ENCODE results near the gene HCFC2. TPM values are rescaled to one million over a fixed set of nuclear protein-coding genes. Genes with fewer than 3 reads are reported as not detected.

HCFC2 gene
- total RNA-seq, 1 donor from 2014 or later, result 8.3 TPM

- Mint-ChIP-seq H3K4me1 (no peaks in the 10 kb centered on the region), H3K27ac (ENCODE audit: unreplicated experiment) (no peak overlapping the region), H3K4me3 (no peak overlapping the region), H3K27me3 (ENCODE audit: low read depth) (no peaks in the 10 kb centered on the region), H3K9me3 (no peaks in the 10 kb centered on the region), H3K36me3 (ENCODE audit: low read depth) (peaks cover 13% of the 10 kb centered on the region)
- no peak for DNase-seq (ENCODE audit: low read depth, low spot score)
- TF ChIP-seq, protein P1, sequence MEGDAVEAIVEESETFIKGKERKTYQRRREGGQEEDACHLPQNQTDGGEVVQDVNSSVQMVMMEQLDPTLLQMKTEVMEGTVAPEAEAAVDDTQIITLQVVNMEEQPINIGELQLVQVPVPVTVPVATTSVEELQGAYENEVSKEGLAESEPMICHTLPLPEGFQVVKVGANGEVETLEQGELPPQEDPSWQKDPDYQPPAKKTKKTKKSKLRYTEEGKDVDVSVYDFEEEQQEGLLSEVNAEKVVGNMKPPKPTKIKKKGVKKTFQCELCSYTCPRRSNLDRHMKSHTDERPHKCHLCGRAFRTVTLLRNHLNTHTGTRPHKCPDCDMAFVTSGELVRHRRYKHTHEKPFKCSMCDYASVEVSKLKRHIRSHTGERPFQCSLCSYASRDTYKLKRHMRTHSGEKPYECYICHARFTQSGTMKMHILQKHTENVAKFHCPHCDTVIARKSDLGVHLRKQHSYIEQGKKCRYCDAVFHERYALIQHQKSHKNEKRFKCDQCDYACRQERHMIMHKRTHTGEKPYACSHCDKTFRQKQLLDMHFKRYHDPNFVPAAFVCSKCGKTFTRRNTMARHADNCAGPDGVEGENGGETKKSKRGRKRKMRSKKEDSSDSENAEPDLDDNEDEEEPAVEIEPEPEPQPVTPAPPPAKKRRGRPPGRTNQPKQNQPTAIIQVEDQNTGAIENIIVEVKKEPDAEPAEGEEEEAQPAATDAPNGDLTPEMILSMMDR (conservative IDR thresholded peaks at IDR 0.05), result no peak
These were observed 58.0 kb downstream of the HCFC2 start for GRCh38 chr12:104122298-104122697.

DNA sequence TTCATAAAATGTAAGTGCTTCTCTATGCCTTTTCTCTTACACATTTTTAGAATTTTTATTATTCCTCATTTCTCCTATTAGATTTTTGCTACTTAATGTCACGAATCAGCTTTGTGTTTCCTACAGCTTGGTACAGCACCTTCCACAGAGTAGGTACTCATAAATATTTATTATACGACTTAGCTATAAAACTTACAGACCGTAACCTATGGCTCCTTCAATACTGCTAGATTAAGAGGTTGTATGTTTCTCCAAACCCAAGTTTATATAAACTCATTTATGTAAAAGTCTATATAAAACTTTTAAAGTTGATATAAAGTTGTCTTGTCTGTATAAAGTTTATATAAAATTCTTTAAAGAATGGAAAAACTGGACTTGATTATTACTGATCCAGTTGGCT, 62.2 kb downstream of the HCFC2 start:
- H3K36me3 Mint-ChIP-seq (ENCODE audit: low read depth), result peaks cover 7% of the 10 kb centered on the region
- peaks cover 5% of the 10 kb centered on the region for H3K4me1 Mint-ChIP-seq
- no peak overlapping the region for H3K27ac Mint-ChIP-seq (ENCODE audit: unreplicated experiment)
- no peaks in the 10 kb centered on the region for H3K9me3 Mint-ChIP-seq
- DNase-seq (ENCODE audit: low read depth, low spot score), result no peak
- no peaks in the 10 kb centered on the region for H3K27me3 Mint-ChIP-seq (ENCODE audit: low read depth)
- H3K4me3 Mint-ChIP-seq, result no peak overlapping the region
- TF ChIP-seq, protein P1 (conservative IDR thresholded peaks at IDR 0.05), result no peak

DNA sequence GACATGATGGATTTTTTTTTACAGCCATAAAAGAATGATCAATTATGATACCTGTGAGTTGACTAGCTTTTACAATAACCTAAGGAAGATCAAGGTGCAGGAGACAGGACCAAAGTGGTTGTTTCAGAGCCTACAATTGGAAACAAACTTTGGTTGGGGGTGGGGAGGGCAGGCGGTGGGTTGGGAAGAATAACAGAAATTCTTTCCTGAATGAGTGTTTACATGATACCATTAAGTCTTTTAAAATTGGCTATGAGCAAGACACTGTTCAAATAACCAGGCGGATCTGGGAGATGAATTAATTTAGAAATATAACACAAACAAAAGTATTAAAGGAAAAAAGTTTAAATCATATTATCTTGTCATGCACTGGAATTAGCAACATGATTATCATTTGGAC, 66.4 kb downstream of the HCFC2 start:
- DNase-seq (ENCODE audit: low read depth, low spot score), result no peak
- peaks cover 16% of the 10 kb centered on the region for H3K4me1 Mint-ChIP-seq
- peaks cover 2% of the 10 kb centered on the region for H3K36me3 Mint-ChIP-seq (ENCODE audit: low read depth)
- no peak overlapping the region for H3K4me3 Mint-ChIP-seq
- TF ChIP-seq, protein P1 (conservative IDR thresholded peaks at IDR 0.05), result no peak
- no peaks in the 10 kb centered on the region for H3K9me3 Mint-ChIP-seq
- H3K27ac Mint-ChIP-seq (ENCODE audit: unreplicated experiment), result no peak overlapping the region
- H3K27me3 Mint-ChIP-seq (ENCODE audit: low read depth), result no peaks in the 10 kb centered on the region

DNA sequence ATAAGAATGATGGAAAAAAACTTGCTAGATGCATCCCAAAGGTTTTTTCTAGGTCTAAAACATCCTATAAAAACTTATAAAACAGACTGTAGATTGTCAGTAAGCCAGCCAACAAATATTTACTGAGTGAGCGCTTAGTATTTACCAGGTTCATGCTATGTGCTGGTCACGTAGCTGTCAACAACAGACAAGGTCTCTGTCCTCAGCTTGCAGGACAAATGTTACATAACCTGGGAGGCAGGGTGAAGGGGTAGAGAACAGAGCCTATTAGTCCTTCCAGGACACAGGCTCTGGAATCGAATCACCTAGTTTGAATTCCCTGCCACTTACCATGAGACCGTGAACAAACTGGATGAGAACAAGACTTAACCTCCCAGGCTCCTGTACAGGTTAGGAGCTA, 67.3 kb downstream of the HCFC2 start:
- no peaks in the 10 kb centered on the region for H3K9me3 Mint-ChIP-seq
- no peak overlapping the region for H3K4me3 Mint-ChIP-seq
- TF ChIP-seq, protein P1 (conservative IDR thresholded peaks at IDR 0.05), result no peak
- peaks cover 25% of the 10 kb centered on the region for H3K4me1 Mint-ChIP-seq
- H3K27ac Mint-ChIP-seq (ENCODE audit: unreplicated experiment), result no peak overlapping the region
- DNase-seq (ENCODE audit: low read depth, low spot score), result no peak
- H3K27me3 Mint-ChIP-seq (ENCODE audit: low read depth), result no peaks in the 10 kb centered on the region
- H3K36me3 Mint-ChIP-seq (ENCODE audit: low read depth), result no peaks in the 10 kb centered on the region

DNA sequence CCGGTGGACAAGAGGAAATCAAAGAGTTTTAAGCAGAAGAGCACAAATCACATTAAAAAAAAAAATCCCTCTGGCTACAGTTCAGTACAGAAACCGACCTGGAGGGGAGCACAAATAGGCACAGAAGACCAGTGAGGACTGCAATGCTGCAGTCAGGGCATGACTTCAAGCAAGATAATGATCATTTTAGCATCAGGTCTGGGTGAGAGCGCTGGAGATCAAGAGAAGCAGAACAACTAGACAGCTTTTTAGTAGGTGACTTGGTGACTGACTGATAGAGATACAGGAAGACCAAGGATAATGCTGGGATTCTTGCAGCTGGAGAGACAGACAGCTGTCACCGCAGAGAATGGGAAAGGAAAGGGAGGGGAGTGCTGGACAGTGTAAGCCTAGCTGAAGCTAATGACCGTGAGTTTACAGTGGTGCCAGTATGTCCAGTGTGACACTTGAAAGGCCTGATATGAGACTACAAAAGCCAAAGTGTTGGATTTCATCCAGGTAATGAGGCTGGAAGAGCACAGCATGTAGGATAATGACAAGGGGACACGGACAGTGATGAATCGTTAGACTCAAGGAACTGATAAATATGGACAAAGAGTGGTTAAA, 68.1 kb downstream of the HCFC2 start:
- Mint-ChIP-seq H3K36me3 (ENCODE audit: low read depth) (no peaks in the 10 kb centered on the region), H3K27me3 (ENCODE audit: low read depth) (no peaks in the 10 kb centered on the region), H3K9me3 (no peaks in the 10 kb centered on the region), H3K27ac (ENCODE audit: unreplicated experiment) (no peak overlapping the region), H3K4me3 (no peak overlapping the region), H3K4me1 (peaks cover 31% of the 10 kb centered on the region)
- no peak for DNase-seq (ENCODE audit: low read depth, low spot score)
- TF ChIP-seq, protein P1 (conservative IDR thresholded peaks at IDR 0.05), result no peak

Measured in neural crest cell (in vitro differentiated cells).